Endothelial cell of umbilical vein (primary cell): ENCODE measurements around the gene SLC2A1. TPM values are rescaled to one million over a fixed set of nuclear protein-coding genes. Genes with fewer than 3 reads are reported as not detected.

Experiments used
- BruUV-seq: library from RNA; stranded (reverse); fragments of 400-500 nt; replicated peaks from 2 replicates; lab custom pipeline; 2021; lab: Mats Ljungman, UMichigan
- CTCF ChIA-PET: fragments of 300-600, 350-600 bp; sonication (Branson Sonifier 250); formaldehyde crosslinking; loops from one replicate; lab custom pipeline; 2021; ENCODE audit warnings: antibody characterized with exemption, inconsistent platforms; lab: Charles Lee
- POLR2A ChIA-PET: fragments of 300-600, 350-600 bp; sonication (Branson Sonifier 250); formaldehyde crosslinking; loops from one replicate; lab custom pipeline; 2021; ENCODE audit warnings: antibody characterized with exemption, inconsistent platforms; lab: Charles Lee
- DNase-seq: peaks from one replicate; pipeline ENCODE4 v3.0.0-alpha.2; 2011; ENCODE audit warnings: low read depth, low spot score
- FAIRE-seq: peaks from 2 replicates; lab custom pipeline; 2011; peaks lifted over from hg19 to GRCh38; lab: Jason Lieb, UNC
- H2AFZ ChIP-seq: 2 replicates; pipeline ENCODE4 v1.6.0; 2012; ENCODE audit warnings: low read depth, low read length, control low read depth, inconsistent platforms
- H3K27ac ChIP-seq: 2 replicates; pipeline ENCODE4 v1.5.1; 2011; ENCODE audit warnings: low read depth, mild to moderate bottlenecking, control low read depth, low read length, moderate library complexity; ENCODE audit not compliant: insufficient read depth
- H3K27me3 ChIP-seq, 2 experiments: 2 replicates each; pipeline versions ENCODE4 v1.6.0 to v1.6.1; 2011; ENCODE audit warnings: low read length in 2 of 2, mixed read lengths in 1 of 2; ENCODE audit not compliant: control insufficient read depth in 2 of 2, insufficient read depth in 2 of 2
- H3K36me3 ChIP-seq, 2 experiments: 2 replicates in 1 of 2; 3 replicates in 1 of 2; pipeline ENCODE4 v1.5.1; 2011; ENCODE audit warnings: low read length in 2 of 2, mild to moderate bottlenecking in 1 of 2, moderate library complexity in 1 of 2; ENCODE audit not compliant: control insufficient read depth in 2 of 2, insufficient read depth in 2 of 2; ENCODE audit errors: extremely low read depth in 1 of 2
- H3K4me1 ChIP-seq: 3 replicates; pipeline ENCODE4 v1.5.1; 2011; ENCODE audit warnings: mild to moderate bottlenecking, low read length; ENCODE audit not compliant: control insufficient read depth, insufficient read depth; ENCODE audit errors: extremely low read depth
- H3K4me2 ChIP-seq: 2 replicates; pipeline ENCODE4 v1.6.1; 2011; ENCODE audit warnings: low read length, control low read depth, mixed read lengths; ENCODE audit not compliant: insufficient read depth
- H3K4me3 ChIP-seq, 3 experiments: fragments of 200-600 bp in 1 of 3; sonication (generic), shearing (Covaris generic) in 1 of 3; replicated peaks in 1 of 3; 2 replicates each; pipeline ENCODE4 v1.5.1; 2011 to 2016; ENCODE audit warnings: control low read depth in 3 of 3, low read length in 3 of 3, mild to moderate bottlenecking in 2 of 3, inconsistent platforms in 1 of 3, low read depth in 1 of 3, moderate library complexity in 1 of 3; ENCODE audit not compliant: insufficient read depth in 1 of 3
- H3K79me2 ChIP-seq: 2 replicates; pipeline ENCODE4 v1.6.0; 2012; ENCODE audit warnings: low read length, inconsistent platforms; ENCODE audit not compliant: control insufficient read depth, insufficient read depth
- H3K9ac ChIP-seq: replicated peaks from 2 replicates; pipeline ENCODE3; 2011; ENCODE audit warnings: low read length, control low read depth; ENCODE audit not compliant: insufficient read depth; ENCODE audit errors: extremely low read depth
- H3K9me1 ChIP-seq: replicated peaks from 3 replicates; pipeline ENCODE4 v1.6.0; 2011; ENCODE audit warnings: mild to moderate bottlenecking, low read length; ENCODE audit not compliant: control insufficient read depth, insufficient read depth; ENCODE audit errors: extremely low read depth
- H3K9me3 ChIP-seq: replicated peaks from 2 replicates; pipeline ENCODE4 v1.5.1; 2012; ENCODE audit warnings: low read length, inconsistent platforms; ENCODE audit not compliant: control insufficient read depth, insufficient read depth
- H4K20me1 ChIP-seq: replicated peaks from 2 replicates; pipeline ENCODE3; 2011; ENCODE audit warnings: mild to moderate bottlenecking, low read length; ENCODE audit not compliant: control insufficient read depth, insufficient read depth; ENCODE audit errors: extremely low read depth
- CTCF ChIP-seq, 2 donors: IDR thresholded peaks; 1 replicate in 1 of 2; 2 replicates in 1 of 2; pipeline ENCODE4 v1.5.1; 2011; ENCODE audit warnings: low read length in 2 of 2, mild to moderate bottlenecking in 2 of 2, moderate library complexity in 2 of 2, control low read depth in 1 of 2, inconsistent platforms in 1 of 2, low read depth in 1 of 2; ENCODE audit not compliant: insufficient read depth in 1 of 2; ENCODE audit errors: extremely low read depth in 1 of 2
- EZH2 ChIP-seq: IDR thresholded peaks from 2 replicates; pipeline ENCODE4 v1.6.1; 2012; ENCODE audit warnings: borderline replicate concordance, low read depth, mild to moderate bottlenecking, moderate library complexity, low read length, inconsistent platforms; ENCODE audit not compliant: severe bottlenecking
- FOS ChIP-seq: IDR thresholded peaks from 2 replicates; pipeline ENCODE4 v1.6.1; 2011; ENCODE audit warnings: mild to moderate bottlenecking, low read length, moderate library complexity, borderline replicate concordance; ENCODE audit not compliant: insufficient read depth
- GATA2 ChIP-seq: IDR thresholded peaks from 2 replicates; pipeline ENCODE4 v1.7.0; 2011; ENCODE audit warnings: low read depth, mild to moderate bottlenecking, moderate library complexity, mixed read lengths, low read length; ENCODE audit not compliant: insufficient read length, insufficient read depth
- JUN ChIP-seq: IDR thresholded peaks from 2 replicates; pipeline ENCODE4 v1.6.1; 2011; ENCODE audit warnings: borderline replicate concordance, low read depth; ENCODE audit not compliant: insufficient read length, insufficient read depth
- MAX ChIP-seq: IDR thresholded peaks from 2 replicates; pipeline ENCODE4 v1.6.1; 2011; ENCODE audit not compliant: insufficient read depth, insufficient read length
- MYC ChIP-seq: IDR thresholded peaks from one replicate; pipeline ENCODE4 v1.6.1; 2011; ENCODE audit warnings: mild to moderate bottlenecking, low read depth, low read length
- POLR2A ChIP-seq: IDR thresholded peaks from 2 replicates; pipeline ENCODE4 v1.6.1; 2012; ENCODE audit warnings: low read depth, mild to moderate bottlenecking, control low read depth, low read length
- POLR2AphosphoS5 ChIP-seq: IDR thresholded peaks from 2 replicates; pipeline ENCODE4 v1.6.1; 2012; ENCODE audit warnings: low read depth, mild to moderate bottlenecking, control low read depth, low read length, moderate library complexity; ENCODE audit not compliant: insufficient read depth
- dilution Hi-C: fragments of 300-500 bp; cut with MboI; formaldehyde crosslinking; loops from one replicate; pipeline ENCODE4 v1.15.0; 2019; ENCODE audit warnings: low sequenced_read_pairs; ENCODE audit not compliant: extremely low pct_ligation_motif_present
- intact Hi-C: fragments of 100-400 bp; cut with micrococcal nuclease; formaldehyde crosslinking; loops from one replicate; pipeline ENCODE4 v1.10.0; 2022
- polyA plus RNA-seq, 4 experiments: library from polyadenylated mRNA; depleted of rRNA in 3 of 4; stranded (reverse) in 3 of 4; unstranded in 1 of 4; fragments of >200 nt; gene quantifications; 2 replicates each; pipeline versions ENCODE4 v1.2.1 to v1.2.3, GENCODE V29; 2011 to 2012; ENCODE audit warnings: missing spikeins in 1 of 4
- total RNA-seq: library from RNA; stranded (reverse); gene quantifications from 2 replicates; pipeline ENCODE4 v1.2.3, GENCODE V29; 2021

Gene SLC2A1
- total and polyA plus RNA-seq, 2 donors (not counting 3 experiments of a cell fraction or from before 2014, with no cell fraction given) = 42.2 to 46.5 TPM

DNA sequence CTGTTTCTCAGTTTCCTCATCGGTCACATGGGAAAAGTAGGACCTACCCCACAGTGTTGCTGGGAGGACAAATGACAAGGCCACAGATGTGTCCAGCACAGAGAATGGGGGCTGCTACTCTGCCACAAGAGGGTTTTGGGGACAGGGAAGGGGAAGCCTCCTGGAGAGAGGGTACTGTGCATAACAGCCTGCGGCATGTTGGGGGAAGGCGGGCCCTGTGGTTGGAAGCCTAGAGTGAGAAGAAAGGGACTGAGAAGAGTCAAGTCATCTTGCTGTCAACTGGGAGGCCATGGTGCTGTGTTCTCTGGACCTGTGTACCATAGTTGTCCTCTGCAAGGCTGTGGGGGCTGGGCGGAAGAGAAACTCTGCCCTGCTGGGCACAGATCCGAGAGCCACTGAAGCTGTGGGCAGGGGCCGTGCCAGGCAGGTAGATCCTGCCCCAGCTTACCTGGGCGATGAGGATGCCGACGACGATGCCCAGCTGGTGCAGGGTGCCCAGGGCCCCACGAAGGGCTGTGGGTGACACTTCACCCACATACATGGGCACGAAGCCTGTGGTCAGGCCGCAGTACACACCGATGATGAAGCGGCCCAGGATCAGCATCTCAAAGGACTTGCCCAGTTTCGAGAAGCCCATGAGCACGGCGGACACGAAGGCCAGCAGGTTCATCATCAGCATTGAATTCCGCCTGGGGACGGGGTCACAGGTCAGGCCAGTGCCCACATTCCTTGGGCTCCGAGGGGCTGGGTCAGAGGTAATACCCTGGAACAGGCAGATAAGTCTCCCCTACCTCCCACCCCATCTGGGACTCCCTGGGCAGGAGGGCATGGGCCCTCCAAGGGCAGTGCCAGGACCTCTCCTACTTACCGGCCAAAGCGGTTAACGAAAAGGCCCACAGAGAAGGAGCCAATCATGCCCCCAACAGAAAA lies 28.2 kb downstream of the SLC2A1 start:
- H3K27ac ChIP-seq = no peak overlapping the region
- no peak for TF ChIP-seq EZH2
- TF ChIP-seq FOS = no peak
- TF ChIP-seq MAX = no peak
- no peak for TF ChIP-seq POLR2AphosphoS5
- no peak for TF ChIP-seq MYC
- TF ChIP-seq CTCF (IDR thresholded peaks at IDR 0.05; ENCODE audit: extremely low read depth in 1 of 2, insufficient read depth in 1 of 2, low read depth in 1 of 2, low read length in 2 of 2) = no peak
- no peak for TF ChIP-seq GATA2
- TF ChIP-seq POLR2A = no peak
- no peak for TF ChIP-seq JUN
- no peak overlapping the region for H3K4me3 ChIP-seq
- no peak overlapping the region for H3K4me2 ChIP-seq
- H3K9me3 ChIP-seq = no peaks in the 10 kb centered on the region
- no peaks in the 10 kb centered on the region for H3K79me2 ChIP-seq
- dilution Hi-C loops = no loop called here
- no peaks in the 10 kb centered on the region for H3K27me3 ChIP-seq
- intact Hi-C loops = loop anchor here (1.0 kb wide), 1 partner anchor 143 kb away; no protein-coding TSS in a partner anchor
- CTCF ChIA-PET = interaction anchor here (1.4 kb wide), 1 partner anchor 143 kb away, joined by 4 read pairs; no protein-coding TSS in a partner anchor
- no peak overlapping the region for H2AFZ ChIP-seq
- no peak overlapping the region for H3K9ac ChIP-seq
- no peaks in the 10 kb centered on the region for H3K9me1 ChIP-seq
- DNase-seq (no peak), FAIRE-seq (no peak)
- H3K4me1 ChIP-seq = peaks cover 3% of the 10 kb centered on the region
- H3K36me3 ChIP-seq = peaks cover 3 to 30% of the 10 kb centered on the region in 2 experiments
- no peaks in the 10 kb centered on the region for H4K20me1 ChIP-seq
- BruUV-seq = no TSS peak
- POLR2A ChIA-PET = no interaction called here
